Activated naive CD8-positive, alpha-beta T cell treated with anti-CD3 and anti-CD28 coated beads for 36 hours (primary cell): Measurements from ENCODE around the gene MORC2. TPM values are rescaled to one million over a fixed set of nuclear protein-coding genes. Genes with fewer than 3 reads are reported as not detected.

Experiments
- DNase-seq: peaks from one replicate; pipeline ENCODE4 v3.0.0; 2021
- H3K27ac Mint-ChIP-seq: one replicate; pipeline ENCODE4 v1.8.0; 2022; ENCODE audit warnings: mild to moderate bottlenecking, moderate library complexity, mixed read lengths
- H3K27me3 Mint-ChIP-seq: one replicate; pipeline ENCODE4 v1.8.0; 2022; ENCODE audit warnings: mild to moderate bottlenecking, mixed read lengths
- H3K36me3 Mint-ChIP-seq: one replicate; pipeline ENCODE4 v1.8.0; 2021; ENCODE audit warnings: mild to moderate bottlenecking, mixed read lengths
- H3K4me1 Mint-ChIP-seq: one replicate; pipeline ENCODE4 v1.8.0; 2021; ENCODE audit warnings: mixed read lengths
- H3K4me3 Mint-ChIP-seq: one replicate; pipeline ENCODE4 v1.8.0; 2022; ENCODE audit warnings: mild to moderate bottlenecking, moderate library complexity, mixed read lengths
- H3K9me3 Mint-ChIP-seq: one replicate; pipeline ENCODE4 v1.8.0; 2022; ENCODE audit warnings: mixed read lengths
- total RNA-seq, 2 experiments: library from RNA; stranded (reverse); gene quantifications; one replicate each; pipeline ENCODE4 v1.2.3, GENCODE V29; 2021

The MORC2 gene
- total RNA-seq, 2 experiments from 2014 or later = 24.9 to 25.7 TPM

DNA sequence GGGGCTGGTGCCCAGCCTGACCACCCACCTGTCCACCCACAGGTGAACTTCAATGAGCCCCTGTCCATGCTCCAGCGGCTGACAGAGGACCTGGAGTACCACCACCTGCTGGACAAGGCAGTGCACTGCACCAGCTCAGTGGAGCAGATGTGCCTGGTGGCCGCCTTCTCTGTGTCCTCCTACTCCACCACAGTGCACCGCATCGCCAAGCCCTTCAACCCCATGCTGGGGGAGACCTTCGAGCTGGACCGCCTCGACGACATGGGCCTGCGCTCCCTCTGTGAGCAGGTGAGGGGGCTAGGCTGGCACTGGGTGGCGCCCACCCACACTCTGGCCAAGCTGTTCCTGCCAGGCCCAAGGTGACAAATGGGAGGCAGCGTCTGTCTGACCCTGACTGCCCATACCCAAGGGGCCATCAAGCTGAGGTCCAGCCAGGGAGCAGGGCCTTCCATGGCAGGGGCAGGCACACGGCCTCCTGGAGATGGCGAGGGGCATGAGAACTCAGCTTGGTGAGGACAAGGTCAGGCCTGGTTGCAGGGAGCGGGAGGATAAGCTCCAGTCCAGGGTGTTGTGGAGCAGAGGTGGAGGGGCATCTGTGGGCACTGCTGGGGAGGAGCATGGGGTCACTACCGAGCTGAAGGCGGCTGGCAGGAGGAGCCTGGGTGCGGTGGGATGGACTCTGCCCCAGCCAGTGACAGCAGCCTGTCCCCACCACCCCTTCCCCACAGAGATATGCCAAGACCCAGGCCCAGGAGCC, 77.7 kb downstream of the MORC2 start:
- Mint-ChIP-seq H3K27me3 (no peaks in the 10 kb centered on the region), H3K4me1 (peaks cover 14% of the 10 kb centered on the region), H3K27ac (no peak overlapping the region), H3K9me3 (no peaks in the 10 kb centered on the region), H3K36me3 (peaks cover 4% of the 10 kb centered on the region), H3K4me3 (no peak overlapping the region)
- DNase-seq = peak; percentile 20

DNA sequence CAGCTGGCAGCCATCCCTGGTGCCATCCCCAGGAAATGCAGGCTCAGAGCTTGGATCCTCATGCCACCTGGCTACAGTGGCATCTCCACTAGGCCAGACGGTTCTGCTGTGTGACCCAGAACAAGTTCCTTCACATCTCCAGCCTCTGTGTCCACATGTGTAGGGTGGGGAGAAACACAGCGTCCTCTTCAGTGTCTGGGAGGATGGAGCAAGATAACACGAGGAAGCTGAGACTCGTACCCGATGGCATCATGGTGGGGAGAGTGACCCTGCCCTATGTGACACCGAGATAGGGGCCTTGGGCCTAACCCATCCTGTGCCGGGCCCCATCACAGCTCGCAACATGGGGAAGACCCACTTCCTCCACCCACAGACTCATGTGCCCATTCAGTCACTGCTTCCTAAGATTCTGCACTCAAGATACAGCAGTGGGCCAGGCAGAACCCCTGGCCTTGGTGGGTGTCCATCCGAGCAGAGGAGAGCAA, 78.5 kb downstream of the MORC2 start:
- Mint-ChIP-seq H3K4me3 (no peak overlapping the region), H3K9me3 (no peaks in the 10 kb centered on the region), H3K27ac (no peak overlapping the region), H3K36me3 (peaks cover 4% of the 10 kb centered on the region), H3K27me3 (no peaks in the 10 kb centered on the region), H3K4me1 (peaks cover 14% of the 10 kb centered on the region)
- DNase-seq = no peak

DNA sequence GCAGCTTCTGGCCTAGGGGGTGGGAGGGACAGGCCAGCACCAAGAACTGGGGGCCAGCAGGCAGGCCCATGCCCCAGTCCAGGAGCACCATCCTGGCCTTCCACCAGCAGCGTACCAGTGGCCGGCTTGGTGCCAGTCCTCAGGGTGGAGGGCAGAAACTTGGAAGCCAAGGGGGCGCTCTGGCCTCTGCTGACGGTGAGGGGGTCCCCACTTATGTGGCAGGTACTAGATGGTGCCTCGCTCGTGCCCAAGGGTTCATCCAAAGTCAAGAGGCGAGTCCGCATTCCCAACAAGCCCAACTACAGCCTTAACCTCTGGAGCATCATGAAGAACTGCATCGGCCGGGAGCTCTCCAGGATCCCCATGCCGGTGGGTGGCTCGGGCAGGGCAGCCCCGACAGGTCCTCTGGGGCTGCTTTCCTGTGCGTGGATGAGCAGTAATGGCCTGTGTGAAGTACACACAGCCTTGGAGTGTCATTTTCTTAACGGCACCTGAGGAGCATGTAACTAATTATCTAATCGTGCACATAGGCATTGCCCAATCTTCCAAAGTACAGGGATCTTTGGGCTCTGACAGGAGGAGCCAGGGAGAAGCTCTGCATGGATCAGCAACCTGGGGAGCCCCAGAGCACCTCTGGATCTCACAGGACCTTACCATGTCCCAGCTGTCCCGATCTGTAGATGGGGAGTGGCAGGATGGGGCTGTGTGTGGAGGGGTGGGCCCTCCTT, 79.1 kb downstream of the MORC2 start:
- DNase-seq = no peak
- Mint-ChIP-seq H3K27ac (no peak overlapping the region), H3K4me3 (no peak overlapping the region), H3K4me1 (peaks cover 9% of the 10 kb centered on the region), H3K27me3 (no peaks in the 10 kb centered on the region), H3K9me3 (no peaks in the 10 kb centered on the region), H3K36me3 (peaks cover 4% of the 10 kb centered on the region)

DNA sequence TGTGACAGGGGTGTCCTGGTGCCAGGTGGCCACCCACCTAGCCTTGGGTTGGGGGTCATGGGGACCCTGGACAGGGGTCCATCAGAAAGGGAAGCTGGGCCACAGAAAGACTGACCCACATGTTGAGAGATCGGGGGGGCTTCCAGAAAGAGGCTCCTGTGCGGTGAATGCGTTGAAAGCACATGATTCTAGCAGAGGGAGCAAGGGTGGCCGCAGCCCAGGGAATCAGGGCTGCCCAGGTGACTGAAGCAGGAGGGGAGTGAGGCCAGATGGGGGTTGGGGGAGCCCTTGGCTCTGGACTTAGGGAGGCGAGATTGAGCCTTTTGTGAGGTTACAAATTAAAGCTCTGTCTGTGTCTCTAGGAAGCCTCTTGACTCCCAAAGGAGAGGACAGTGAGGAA, 80.7 kb downstream of the MORC2 start:
- H3K9me3 Mint-ChIP-seq = no peaks in the 10 kb centered on the region
- H3K4me3 Mint-ChIP-seq = no peak overlapping the region
- peaks cover 4% of the 10 kb centered on the region for H3K36me3 Mint-ChIP-seq
- H3K27ac Mint-ChIP-seq = no peak overlapping the region
- no peaks in the 10 kb centered on the region for H3K4me1 Mint-ChIP-seq
- no peaks in the 10 kb centered on the region for H3K27me3 Mint-ChIP-seq
- no peak for DNase-seq

- Mint-ChIP-seq H3K9me3 (no peaks in the 10 kb centered on the region), H3K27ac (no peak overlapping the region), H3K36me3 (peaks cover 4% of the 10 kb centered on the region), H3K4me1 (no peaks in the 10 kb centered on the region), H3K4me3 (no peak overlapping the region), H3K27me3 (no peaks in the 10 kb centered on the region)
- DNase-seq = no peak
These were observed 81.1 kb downstream of the MORC2 start for GRCh38 chr22:30887453-30887852.

DNA sequence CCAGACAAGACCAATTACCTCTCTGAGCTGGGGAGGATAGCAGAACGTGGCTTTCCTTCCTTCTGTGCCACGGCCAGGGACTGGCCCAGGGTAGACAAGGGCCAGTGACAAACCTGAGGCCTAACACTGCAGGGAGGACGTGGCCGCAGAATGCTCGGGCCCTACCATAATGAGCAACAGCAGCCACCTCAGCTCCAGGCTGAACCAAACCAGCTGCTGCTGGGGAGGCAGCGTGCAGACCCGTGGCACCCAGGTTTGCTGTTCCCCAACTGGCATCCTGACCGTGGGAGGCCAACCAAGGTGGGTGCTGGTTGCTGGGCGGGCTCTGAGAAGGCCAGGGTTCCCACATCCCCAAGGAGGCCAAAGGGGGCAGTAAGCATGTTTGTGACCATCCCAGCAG, 83.0 kb downstream of the MORC2 start:
- no peak for DNase-seq
- no peaks in the 10 kb centered on the region for H3K4me1 Mint-ChIP-seq
- no peaks in the 10 kb centered on the region for H3K27me3 Mint-ChIP-seq
- H3K4me3 Mint-ChIP-seq = no peak overlapping the region
- no peaks in the 10 kb centered on the region for H3K9me3 Mint-ChIP-seq
- no peak overlapping the region for H3K27ac Mint-ChIP-seq
- peaks cover 2% of the 10 kb centered on the region for H3K36me3 Mint-ChIP-seq

- Mint-ChIP-seq H3K4me1 (no peaks in the 10 kb centered on the region), H3K27me3 (no peaks in the 10 kb centered on the region), H3K9me3 (no peaks in the 10 kb centered on the region), H3K27ac (no peak overlapping the region), H3K4me3 (no peak overlapping the region), H3K36me3 (peaks cover 2% of the 10 kb centered on the region)
- no peak for DNase-seq
These were observed 83.6 kb downstream of the MORC2 start for GRCh38 chr22:30885001-30885366.

DNA sequence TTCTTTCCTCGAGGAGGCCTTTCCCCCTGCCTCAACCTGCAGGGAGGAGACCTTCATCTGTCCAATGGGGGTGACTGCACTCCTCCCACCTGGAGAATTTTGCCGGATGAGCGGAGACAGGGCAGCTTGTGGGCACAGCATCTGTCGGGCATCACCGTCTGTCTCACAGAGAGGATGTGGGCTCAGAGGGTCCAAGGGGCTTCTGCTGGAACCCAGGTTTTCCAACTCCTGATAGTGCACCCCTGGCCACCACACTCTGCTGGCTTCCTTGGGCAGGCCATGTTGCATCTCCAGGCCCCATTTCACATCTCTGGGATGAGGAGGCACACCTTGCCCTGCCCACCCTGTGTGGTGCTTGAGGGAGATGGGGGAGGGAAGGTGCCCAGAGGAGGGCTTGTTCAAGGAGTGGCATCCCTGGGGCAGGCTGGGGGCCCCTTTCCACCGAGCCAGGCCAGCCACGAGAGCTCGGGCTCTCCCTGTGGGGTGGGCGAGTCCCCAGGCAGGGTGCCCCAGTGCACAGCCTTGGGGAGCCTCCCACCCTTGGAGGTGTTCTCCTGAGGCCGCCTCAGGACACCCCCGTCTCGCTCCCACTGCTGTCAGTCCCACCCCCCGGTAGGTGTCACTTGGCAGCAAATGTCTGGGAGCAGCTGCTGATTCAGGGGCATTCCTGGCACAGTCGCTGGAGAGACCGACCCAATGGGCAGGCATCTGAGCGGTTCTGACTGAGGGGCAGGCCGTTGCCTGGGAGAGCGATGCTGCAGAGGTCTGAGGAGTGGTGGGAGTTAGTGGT, 84.2 kb downstream of the MORC2 start:
- H3K36me3 Mint-ChIP-seq = peaks cover 2% of the 10 kb centered on the region
- no peak for DNase-seq
- no peaks in the 10 kb centered on the region for H3K4me1 Mint-ChIP-seq
- no peaks in the 10 kb centered on the region for H3K9me3 Mint-ChIP-seq
- no peaks in the 10 kb centered on the region for H3K27me3 Mint-ChIP-seq
- no peak overlapping the region for H3K4me3 Mint-ChIP-seq
- H3K27ac Mint-ChIP-seq = no peak overlapping the region

GRCh38 chr22:30883586-30884145, 84.9 kb downstream of the MORC2 start:
- Mint-ChIP-seq H3K4me1 (no peaks in the 10 kb centered on the region), H3K9me3 (no peaks in the 10 kb centered on the region), H3K4me3 (no peak overlapping the region), H3K27me3 (no peaks in the 10 kb centered on the region), H3K36me3 (peaks cover 2% of the 10 kb centered on the region), H3K27ac (no peak overlapping the region)
- no peak for DNase-seq

DNA sequence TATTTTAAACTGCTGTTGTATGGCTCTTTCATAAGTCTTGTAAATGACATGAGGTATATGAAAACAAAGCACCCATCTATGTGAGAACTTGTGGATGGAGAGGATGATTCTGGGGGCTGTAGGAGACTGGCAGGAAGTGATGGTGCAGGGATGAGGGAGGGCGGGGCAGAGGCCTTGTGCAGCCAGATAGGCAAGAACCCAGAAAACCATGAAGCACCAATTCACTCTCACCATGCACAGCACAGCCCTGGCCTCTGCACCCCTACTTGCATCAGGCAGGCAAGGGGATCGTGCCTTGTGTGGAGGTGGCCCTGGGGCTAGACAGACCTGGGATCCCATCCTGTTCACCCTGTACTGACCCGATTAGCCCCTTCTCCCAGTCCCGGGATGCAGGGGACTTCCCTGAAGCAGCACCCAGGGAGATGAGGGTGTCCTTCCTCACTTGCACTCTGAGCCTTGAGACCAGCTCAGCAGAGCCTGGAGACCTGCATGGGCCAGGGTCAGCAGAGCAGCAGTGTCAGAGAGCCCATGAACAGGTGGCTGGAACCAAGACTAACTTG, 85.5 kb downstream of the MORC2 start:
- no peaks in the 10 kb centered on the region for H3K27me3 Mint-ChIP-seq
- H3K36me3 Mint-ChIP-seq = peaks cover 2% of the 10 kb centered on the region
- H3K9me3 Mint-ChIP-seq = no peaks in the 10 kb centered on the region
- no peaks in the 10 kb centered on the region for H3K4me1 Mint-ChIP-seq
- no peak for DNase-seq
- no peak overlapping the region for H3K4me3 Mint-ChIP-seq
- H3K27ac Mint-ChIP-seq = no peak overlapping the region

- DNase-seq = no peak
- H3K9me3 Mint-ChIP-seq = no peaks in the 10 kb centered on the region
- peaks cover 2% of the 10 kb centered on the region for H3K36me3 Mint-ChIP-seq
- H3K27ac Mint-ChIP-seq = no peak overlapping the region
- no peak overlapping the region for H3K4me3 Mint-ChIP-seq
- no peaks in the 10 kb centered on the region for H3K4me1 Mint-ChIP-seq
- no peaks in the 10 kb centered on the region for H3K27me3 Mint-ChIP-seq
These were observed 86.3 kb downstream of the MORC2 start for GRCh38 chr22:30882184-30882717.

DNA sequence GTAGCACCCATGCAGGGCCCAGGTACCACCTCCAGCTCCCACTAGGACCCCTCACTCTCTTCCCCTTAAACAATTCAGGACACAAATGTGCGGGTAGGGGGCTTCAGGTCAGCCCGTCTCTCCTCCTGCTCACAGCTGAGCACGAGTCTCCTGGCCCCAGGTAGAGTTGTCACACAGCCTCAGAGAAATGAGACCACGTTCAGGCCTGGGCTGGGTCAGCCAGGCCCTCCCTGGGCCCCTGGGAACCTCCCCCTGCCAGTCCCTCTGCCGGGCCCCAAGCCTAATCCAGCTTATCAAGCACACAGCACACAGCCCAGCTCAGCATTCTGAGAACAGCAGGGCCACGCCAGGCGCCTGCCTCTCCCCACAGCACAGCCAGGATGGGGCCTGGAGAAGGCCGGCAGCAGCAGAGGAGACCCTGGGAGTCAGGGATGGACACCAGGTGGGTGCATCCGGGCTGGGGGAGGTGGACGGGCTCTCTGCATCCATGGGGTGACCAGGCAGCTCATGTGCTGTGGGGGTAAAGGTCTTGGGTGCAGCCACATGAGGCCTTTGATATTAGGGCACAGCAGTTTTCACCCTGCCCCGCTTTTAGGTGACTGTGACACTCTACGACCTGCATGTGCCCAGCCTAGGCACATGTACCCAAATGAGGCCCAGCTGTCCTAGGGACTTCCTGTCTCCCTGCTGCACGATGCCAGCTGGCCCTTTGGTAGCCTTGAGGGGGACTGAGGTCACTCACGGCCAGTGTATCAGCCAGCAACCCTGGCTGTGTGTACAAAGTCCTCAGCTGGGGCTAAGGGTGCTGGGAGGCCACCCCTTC, 87.0 kb downstream of the MORC2 start:
- Mint-ChIP-seq H3K9me3 (no peaks in the 10 kb centered on the region), H3K36me3 (peaks cover under 1% of the 10 kb centered on the region), H3K4me1 (no peaks in the 10 kb centered on the region), H3K27ac (no peak overlapping the region), H3K4me3 (no peak overlapping the region), H3K27me3 (no peaks in the 10 kb centered on the region)
- DNase-seq = no peak

GRCh38 chr22:30880847-30881246, 87.7 kb downstream of the MORC2 start:
- no peaks in the 10 kb centered on the region for H3K9me3 Mint-ChIP-seq
- H3K4me3 Mint-ChIP-seq = no peak overlapping the region
- H3K36me3 Mint-ChIP-seq = no peaks in the 10 kb centered on the region
- no peak overlapping the region for H3K27ac Mint-ChIP-seq
- no peaks in the 10 kb centered on the region for H3K27me3 Mint-ChIP-seq
- no peak for DNase-seq
- no peaks in the 10 kb centered on the region for H3K4me1 Mint-ChIP-seq

DNA sequence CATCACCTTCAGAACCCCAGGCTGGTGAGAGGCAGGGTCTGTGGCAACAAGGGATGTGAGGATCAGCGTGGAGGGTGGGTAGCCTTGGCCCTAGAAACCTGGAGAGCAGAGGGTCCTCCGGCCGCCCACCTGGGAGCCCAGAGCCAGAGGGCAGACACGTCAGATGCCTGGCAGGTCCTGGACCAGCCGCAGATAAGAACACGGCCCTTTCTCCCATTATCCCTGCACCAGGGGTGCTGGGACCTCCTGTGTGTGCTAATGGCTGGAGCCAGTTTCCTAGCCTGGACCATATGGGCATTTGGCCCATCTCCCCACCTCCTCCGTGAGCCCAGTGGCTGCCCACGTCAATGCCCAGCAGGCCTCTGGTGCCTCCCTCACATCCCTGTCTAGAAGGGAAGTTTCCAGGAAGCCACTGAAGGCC, 88.4 kb downstream of the MORC2 start:
- Mint-ChIP-seq H3K27ac (no peak overlapping the region), H3K4me1 (no peaks in the 10 kb centered on the region), H3K36me3 (no peaks in the 10 kb centered on the region), H3K9me3 (no peaks in the 10 kb centered on the region), H3K4me3 (no peak overlapping the region), H3K27me3 (no peaks in the 10 kb centered on the region)
- DNase-seq = no peak
